Measurements from ENCODE around the gene EHD2.
"Not testable (repeated sequence)": the region's sequence is repeated elsewhere in the genome, so short reads cannot be mapped to it uniquely, and the experiment has no call there.

Gene EHD2, protein sequence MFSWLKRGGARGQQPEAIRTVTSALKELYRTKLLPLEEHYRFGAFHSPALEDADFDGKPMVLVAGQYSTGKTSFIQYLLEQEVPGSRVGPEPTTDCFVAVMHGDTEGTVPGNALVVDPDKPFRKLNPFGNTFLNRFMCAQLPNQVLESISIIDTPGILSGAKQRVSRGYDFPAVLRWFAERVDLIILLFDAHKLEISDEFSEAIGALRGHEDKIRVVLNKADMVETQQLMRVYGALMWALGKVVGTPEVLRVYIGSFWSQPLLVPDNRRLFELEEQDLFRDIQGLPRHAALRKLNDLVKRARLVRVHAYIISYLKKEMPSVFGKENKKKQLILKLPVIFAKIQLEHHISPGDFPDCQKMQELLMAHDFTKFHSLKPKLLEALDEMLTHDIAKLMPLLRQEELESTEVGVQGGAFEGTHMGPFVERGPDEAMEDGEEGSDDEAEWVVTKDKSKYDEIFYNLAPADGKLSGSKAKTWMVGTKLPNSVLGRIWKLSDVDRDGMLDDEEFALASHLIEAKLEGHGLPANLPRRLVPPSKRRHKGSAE

GRCh38 chr19:47713046-47714021 is at the start of gene EHD2:
EHD2 (plus strand) TSS chr19:47713422; CDS start chr19:47716613, 3,191 bp downstream.
- in situ Hi-C loops (cut with MboI; ENCODE audit: low sequenced_read_pairs): loop anchor here (25.0 kb wide), 1 partner anchor 426 kb away; no protein-coding TSS in a partner anchor

- in situ Hi-C loops (cut with MboI; ENCODE audit: low sequenced_read_pairs): no loop called here
These were observed 49.7 kb upstream of the EHD2 start for GRCh38 chr19:47663435-47663910.

GRCh38 chr19:47663911-47664771 is 49.1 kb upstream of the EHD2 start:
- in situ Hi-C loops (cut with MboI; ENCODE audit: low sequenced_read_pairs): no loop called here

- in situ Hi-C loops (cut with MboI; ENCODE audit: low sequenced_read_pairs): not testable (repeated sequence)
These were observed 44.7 kb upstream of the EHD2 start for GRCh38 chr19:47668556-47668955.

DNA sequence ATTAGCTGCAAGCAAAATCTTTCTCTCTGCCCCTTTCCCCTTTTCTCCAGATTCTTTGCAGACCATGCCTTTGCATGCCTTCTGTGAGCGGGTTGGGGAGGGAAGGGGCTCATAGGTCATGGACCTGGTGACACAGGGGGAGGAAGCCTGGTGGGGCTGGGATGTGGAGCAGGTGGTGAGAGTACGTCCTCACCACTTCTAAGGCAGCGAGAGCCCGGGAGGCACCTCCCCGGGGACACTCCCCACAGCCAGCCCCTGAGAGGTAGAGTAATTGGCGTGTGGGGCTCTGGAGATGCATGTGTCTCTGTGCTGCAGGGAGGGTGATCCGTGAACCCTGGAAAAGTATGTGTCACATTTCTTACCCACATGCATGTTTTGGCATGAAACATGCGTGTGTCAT is 42.5 kb upstream of the EHD2 start:
- in situ Hi-C loops (cut with MboI; ENCODE audit: low sequenced_read_pairs): no loop called here

- in situ Hi-C loops (cut with MboI; ENCODE audit: low sequenced_read_pairs): no loop called here
These were observed 41.7 kb upstream of the EHD2 start for GRCh38 chr19:47671499-47671898.

GRCh38 chr19:47673426-47673825 is 39.8 kb upstream of the EHD2 start:
- in situ Hi-C loops (cut with MboI; ENCODE audit: low sequenced_read_pairs): no loop called here

DNA sequence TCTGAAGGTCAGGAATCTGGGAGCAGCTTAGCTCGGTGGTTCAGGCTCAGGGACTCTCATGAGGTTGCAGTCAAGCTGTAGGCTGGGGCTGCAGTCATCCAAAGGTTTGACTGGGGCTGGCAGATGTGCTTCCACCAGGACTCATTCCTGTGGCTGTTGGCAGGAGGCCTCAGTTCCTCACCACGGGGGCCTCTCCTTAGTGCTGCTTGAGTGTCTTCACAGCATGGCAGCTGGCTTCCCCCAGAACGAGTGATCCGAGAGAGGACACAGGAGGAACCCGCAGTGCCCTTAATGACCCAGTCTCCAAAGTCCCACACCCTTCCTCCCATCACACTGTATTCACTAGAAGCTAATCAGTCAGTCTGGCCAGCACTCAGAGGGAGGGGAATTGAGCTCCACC is 38.7 kb upstream of the EHD2 start:
- in situ Hi-C loops (cut with MboI; ENCODE audit: low sequenced_read_pairs): no loop called here

GRCh38 chr19:47675271-47675670 is 38.0 kb upstream of the EHD2 start:
- in situ Hi-C loops (cut with MboI; ENCODE audit: low sequenced_read_pairs): no loop called here

DNA sequence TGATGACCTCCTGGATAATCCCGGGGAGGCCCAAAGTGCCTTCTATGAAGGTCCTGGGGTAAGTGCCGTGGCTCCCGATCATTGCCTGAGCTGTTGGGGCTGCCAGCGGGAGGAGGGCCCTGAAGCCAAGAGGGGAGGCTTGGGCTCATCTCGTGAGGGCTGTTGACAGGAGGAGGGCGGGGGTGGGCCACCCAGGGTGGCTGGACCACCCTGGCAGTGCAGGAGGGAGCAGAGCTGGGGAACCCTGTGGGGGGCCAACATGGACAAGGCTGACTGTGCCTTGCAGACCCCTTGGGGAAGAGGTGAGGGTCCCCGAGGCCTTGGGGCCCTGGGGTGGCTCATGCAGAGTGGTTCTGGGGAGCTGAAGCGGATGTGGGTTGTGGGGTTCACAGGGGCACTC is 37.4 kb upstream of the EHD2 start:
- in situ Hi-C loops (cut with MboI; ENCODE audit: low sequenced_read_pairs): no loop called here

DNA sequence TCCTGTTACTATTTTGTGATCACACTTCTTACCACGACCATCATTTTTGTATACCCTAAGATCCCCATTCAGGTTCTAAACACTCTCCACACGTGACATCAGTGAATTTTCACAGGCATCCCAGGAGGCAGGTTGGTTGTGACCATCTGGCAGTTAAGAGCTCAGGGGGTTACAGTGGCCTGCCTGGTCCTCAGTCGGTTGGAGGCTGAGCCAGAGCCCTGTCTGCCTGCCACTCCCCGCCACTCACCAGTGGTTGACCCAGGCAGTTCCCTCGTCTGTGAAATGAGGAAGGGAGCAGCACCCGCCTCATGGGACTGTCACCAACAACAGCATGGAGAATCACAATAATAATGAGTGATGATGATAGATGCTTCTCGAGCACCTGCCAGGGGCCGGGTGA is 36.4 kb upstream of the EHD2 start:
- in situ Hi-C loops (cut with MboI; ENCODE audit: low sequenced_read_pairs): no loop called here

GRCh38 chr19:47679251-47679900 is 33.8 kb upstream of the EHD2 start:
- in situ Hi-C loops (cut with MboI; ENCODE audit: low sequenced_read_pairs): no loop called here

DNA sequence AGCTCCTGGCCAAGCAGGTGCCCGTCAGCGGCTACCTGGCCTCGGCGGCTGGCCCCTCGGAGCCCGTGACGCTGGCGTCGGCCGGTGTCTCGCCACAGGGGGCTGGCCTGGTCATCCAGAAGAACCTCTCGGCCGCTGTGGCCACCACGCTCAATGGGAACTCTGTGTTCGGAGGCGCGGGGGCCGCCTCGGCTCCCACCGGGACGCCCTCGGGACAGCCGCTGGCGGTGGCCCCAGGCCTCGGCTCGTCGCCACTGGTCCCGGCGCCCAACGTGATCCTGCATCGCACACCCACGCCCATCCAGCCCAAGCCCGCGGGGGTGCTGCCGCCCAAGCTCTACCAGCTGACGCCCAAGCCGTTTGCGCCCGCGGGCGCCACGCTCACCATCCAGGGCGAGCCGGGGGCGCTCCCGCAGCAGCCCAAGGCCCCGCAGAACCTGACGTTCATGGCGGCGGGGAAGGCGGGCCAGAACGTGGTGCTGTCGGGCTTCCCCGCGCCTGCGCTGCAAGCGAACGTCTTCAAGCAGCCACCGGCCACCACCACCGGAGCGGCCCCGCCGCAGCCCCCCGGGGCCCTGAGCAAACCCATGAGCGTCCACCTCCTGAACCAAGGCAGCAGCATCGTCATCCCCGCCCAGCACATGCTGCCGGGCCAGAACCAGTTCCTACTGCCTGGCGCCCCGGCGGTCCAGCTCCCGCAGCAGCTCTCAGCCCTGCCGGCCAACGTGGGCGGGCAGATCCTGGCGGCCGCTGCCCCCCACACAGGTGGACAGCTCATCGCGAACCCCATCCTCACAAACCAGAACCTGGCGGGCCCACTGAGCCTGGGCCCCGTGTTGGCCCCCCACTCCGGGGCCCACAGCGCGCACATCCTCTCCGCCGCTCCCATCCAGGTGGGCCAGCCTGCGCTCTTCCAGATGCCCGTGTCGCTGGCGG is 33.0 kb upstream of the EHD2 start:
- in situ Hi-C loops (cut with MboI; ENCODE audit: low sequenced_read_pairs): no loop called here

DNA sequence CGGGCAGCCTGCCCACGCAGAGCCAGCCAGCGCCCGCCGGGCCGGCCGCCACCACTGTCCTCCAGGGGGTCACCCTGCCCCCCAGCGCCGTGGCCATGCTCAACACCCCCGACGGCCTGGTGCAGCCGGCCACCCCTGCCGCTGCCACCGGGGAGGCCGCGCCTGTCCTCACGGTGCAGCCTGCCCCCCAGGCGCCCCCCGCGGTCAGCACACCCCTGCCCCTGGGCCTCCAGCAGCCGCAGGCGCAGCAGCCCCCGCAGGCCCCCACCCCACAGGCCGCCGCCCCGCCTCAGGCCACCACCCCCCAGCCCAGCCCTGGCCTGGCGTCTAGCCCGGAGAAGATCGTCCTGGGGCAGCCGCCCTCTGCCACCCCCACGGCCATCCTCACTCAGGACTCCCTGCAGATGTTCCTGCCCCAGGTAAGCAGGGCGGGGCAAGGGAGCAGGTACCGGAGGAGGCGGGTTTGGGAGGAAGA is 32.3 kb upstream of the EHD2 start:
- in situ Hi-C loops (cut with MboI; ENCODE audit: low sequenced_read_pairs): no loop called here

DNA sequence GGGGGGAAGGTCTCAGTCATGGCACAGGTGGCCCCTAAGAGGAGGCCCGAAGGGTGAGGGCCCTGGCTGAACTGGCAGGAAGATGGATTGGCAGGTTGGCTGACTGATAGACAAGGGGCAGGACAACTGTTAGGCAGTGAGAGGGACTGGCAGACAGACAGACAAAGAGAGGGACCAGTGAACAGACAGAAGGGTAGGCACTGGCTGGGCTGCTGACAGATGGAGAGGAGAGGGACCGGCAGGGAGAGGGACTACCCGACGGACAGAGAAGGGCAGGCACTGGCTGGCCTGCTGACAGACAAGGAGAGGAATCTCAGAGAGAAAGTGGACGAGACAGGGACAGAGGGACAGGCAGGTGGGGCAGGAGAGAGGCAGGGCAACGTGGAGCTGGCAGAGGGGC is 31.8 kb upstream of the EHD2 start:
- in situ Hi-C loops (cut with MboI; ENCODE audit: low sequenced_read_pairs): no loop called here

- in situ Hi-C loops (cut with MboI; ENCODE audit: low sequenced_read_pairs): no loop called here
These were observed 31.3 kb upstream of the EHD2 start for GRCh38 chr19:47681936-47682335.

DNA sequence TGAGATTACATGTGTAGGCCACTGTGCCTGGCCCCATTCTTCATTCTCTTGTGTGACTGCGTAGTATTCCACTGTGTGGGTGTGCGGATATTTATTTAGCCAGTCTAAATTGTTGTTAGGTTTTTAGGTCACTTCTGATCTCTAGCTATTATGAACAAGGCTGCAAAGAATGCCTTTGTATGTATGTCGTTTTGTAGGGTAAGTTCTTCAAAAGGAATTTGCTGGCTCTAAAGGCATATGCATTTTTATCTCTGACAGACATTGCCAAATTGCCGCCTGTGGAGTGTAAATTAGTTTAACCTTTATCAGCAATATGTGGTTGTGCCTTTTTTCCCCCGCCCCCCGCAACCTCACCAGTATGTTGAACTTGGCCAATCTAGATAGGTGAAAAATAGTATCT is 30.3 kb upstream of the EHD2 start:
- in situ Hi-C loops (cut with MboI; ENCODE audit: low sequenced_read_pairs): no loop called here

DNA sequence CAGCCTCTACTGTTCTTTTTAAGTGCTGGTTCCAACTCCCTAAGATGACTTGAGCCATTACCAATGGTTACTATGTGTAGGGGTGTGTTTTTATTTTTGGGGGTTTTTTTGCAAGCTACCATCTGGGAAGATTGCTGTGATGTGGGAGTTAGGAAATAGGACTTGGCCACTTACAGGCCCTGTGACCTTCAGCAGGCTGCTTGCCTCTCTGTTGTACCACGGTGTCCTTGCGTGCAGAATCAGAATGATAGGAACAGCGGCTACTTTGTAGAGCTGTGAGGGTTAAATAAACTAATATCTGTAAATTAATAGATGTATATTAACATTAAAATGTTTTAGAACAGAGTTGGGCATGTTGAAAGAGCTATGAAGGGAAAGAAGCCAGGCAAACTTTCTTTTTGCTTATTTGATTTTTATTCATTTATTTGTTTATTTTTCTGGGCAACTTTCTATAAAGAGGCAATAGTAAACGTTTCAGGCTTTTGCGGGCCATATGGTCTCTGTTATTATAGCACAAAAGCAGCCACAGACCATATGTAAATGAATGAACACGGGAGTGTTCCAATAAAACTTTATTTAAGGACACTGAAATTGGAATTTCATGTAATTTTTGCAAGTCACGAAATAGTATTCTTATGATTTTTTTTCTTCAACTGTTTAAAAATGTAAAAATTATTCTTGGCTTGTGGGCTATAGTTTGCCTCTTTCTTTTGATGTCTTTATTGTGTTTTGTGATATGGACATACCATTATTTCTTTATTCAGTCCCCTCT is 26.4 kb upstream of the EHD2 start:
- in situ Hi-C loops (cut with MboI; ENCODE audit: low sequenced_read_pairs): no loop called here
